Gastrocnemius medialis (tissue), 4 donors: ENCODE results near the gene NOL4L. TPM values are rescaled to one million over a fixed set of nuclear protein-coding genes. Genes with fewer than 3 reads are reported as not detected.

Source experiments
- total RNA-seq, 4 donors: library from RNA; depleted of rRNA; stranded (reverse); fragments of >200 nt; gene quantifications; one replicate each; pipeline versions ENCODE4 v1.1.0 to v1.2.3, GENCODE V29; 2016

The NOL4L gene
- total RNA-seq, 4 donors from 2014 or later, result 1.4 to 1.9 (median 1.7) TPM

Other genes starting within 250 kb of the NOL4L start
- 10 to 100 TPM; 21.8 to 36.6 (median 28.4) TPM for gene ASXL1, start 227.0 kb downstream of the NOL4L start, total RNA-seq
- not detected for gene C20orf203, start 88.6 kb upstream of the NOL4L start, total RNA-seq
- 10 to 100 TPM; 12.2 to 22.6 (median 15.8) TPM for gene COMMD7, start 158.1 kb upstream of the NOL4L start, total RNA-seq
- under 1 TPM; 0.20 to 0.39 (median 0.30) TPM for gene DNMT3B, start 177.1 kb upstream of the NOL4L start, total RNA-seq
- 10 to 100 TPM; 33.9 to 53.5 (median 42.3) TPM for gene MAPRE1, start 234.6 kb upstream of the NOL4L start, total RNA-seq